Trophoblast cell (in vitro differentiated cells and primary cell): Measurements from ENCODE around the gene HNRNPA2B1.
"Not testable (repeated sequence)": the region's sequence is repeated elsewhere in the genome, so short reads cannot be mapped to it uniquely, and the experiment has no call there.

ENCODE experiments used
- DNase-seq, 2 donors: peaks; one replicate each; pipeline ENCODE4 v3.0.0-alpha.2; 2016
- H2AFZ ChIP-seq: 2 replicates; pipeline ENCODE4 v1.6.1; 2013; ENCODE audit warnings: low read length, moderate library complexity, mild to moderate bottlenecking; ENCODE audit not compliant: insufficient read depth, poor library complexity
- H2AK5ac ChIP-seq: 2 replicates; pipeline ENCODE4 v1.6.1; 2013; ENCODE audit warnings: mild to moderate bottlenecking, low read length
- H2BK120ac ChIP-seq: 2 replicates; pipeline ENCODE4 v1.6.1; 2013; ENCODE audit warnings: low read length, mild to moderate bottlenecking, moderate library complexity; ENCODE audit not compliant: insufficient read depth, poor library complexity
- H2BK12ac ChIP-seq: 2 replicates; pipeline ENCODE4 v1.6.1; 2013; ENCODE audit warnings: mild to moderate bottlenecking, low read length, moderate library complexity
- H2BK5ac ChIP-seq: 2 replicates; pipeline ENCODE4 v1.6.1; 2013; ENCODE audit warnings: low read length, low read depth, moderate library complexity, mild to moderate bottlenecking; ENCODE audit not compliant: poor library complexity
- H3K14ac ChIP-seq: 2 replicates; pipeline ENCODE4 v1.6.1; 2013; ENCODE audit warnings: mild to moderate bottlenecking, low read length
- H3K18ac ChIP-seq: 2 replicates; pipeline ENCODE4 v1.6.1; 2013; ENCODE audit warnings: mild to moderate bottlenecking, low read length
- H3K23ac ChIP-seq: 2 replicates; pipeline ENCODE4 v1.6.1; 2013; ENCODE audit warnings: low read length
- H3K27ac ChIP-seq: 2 replicates; pipeline ENCODE4 v1.5.1; 2013; ENCODE audit warnings: low read depth, mild to moderate bottlenecking, inconsistent platforms, low read length, moderate library complexity
- H3K27me3 ChIP-seq: 2 replicates; pipeline ENCODE4 v1.6.1; 2013; ENCODE audit warnings: inconsistent platforms, mild to moderate bottlenecking, low read length, moderate library complexity; ENCODE audit not compliant: insufficient read depth
- H3K36me3 ChIP-seq, 2 experiments: 1 replicate in 1 of 2; 2 replicates in 1 of 2; pipeline ENCODE4 v1.6.1; 2013; ENCODE audit warnings: low read length in 2 of 2, mild to moderate bottlenecking in 2 of 2, moderate library complexity in 1 of 2; ENCODE audit not compliant: insufficient read depth in 2 of 2, control insufficient read depth in 1 of 2
- H3K4ac ChIP-seq: 2 replicates; pipeline ENCODE4 v1.6.1; 2013; ENCODE audit warnings: low read depth, mild to moderate bottlenecking, low read length, moderate library complexity
- H3K4me1 ChIP-seq, 2 experiments: 1 replicate in 1 of 2; 2 replicates in 1 of 2; pipeline ENCODE4 v1.6.1; 2013; ENCODE audit warnings: low read length in 2 of 2, mild to moderate bottlenecking in 2 of 2, moderate library complexity in 1 of 2; ENCODE audit not compliant: insufficient read depth in 2 of 2, control insufficient read depth in 1 of 2
- H3K4me2 ChIP-seq: 2 replicates; pipeline ENCODE4 v1.6.1; 2013; ENCODE audit warnings: inconsistent platforms, mild to moderate bottlenecking, low read length, moderate library complexity
- H3K4me3 ChIP-seq: 2 replicates; pipeline ENCODE4 v1.5.1; 2013; ENCODE audit warnings: mild to moderate bottlenecking, low read depth, low read length, inconsistent platforms
- H3K79me1 ChIP-seq: one replicate; pipeline ENCODE4 v1.6.1; 2013; ENCODE audit warnings: low read length
- H3K79me2 ChIP-seq: 2 replicates; pipeline ENCODE4 v1.6.1; 2013; ENCODE audit warnings: low read length, mild to moderate bottlenecking; ENCODE audit not compliant: control insufficient read depth, insufficient read depth, poor library complexity
- H3K9ac ChIP-seq: 2 replicates; pipeline ENCODE4 v1.6.1; 2013; ENCODE audit warnings: mild to moderate bottlenecking, low read length
- H3K9me3 ChIP-seq: 2 replicates; pipeline ENCODE4 v1.6.1; 2013; ENCODE audit warnings: low read depth, mild to moderate bottlenecking, control low read depth, inconsistent platforms, low read length; ENCODE audit not compliant: insufficient read depth
- H4K12ac ChIP-seq: 2 replicates; pipeline ENCODE4 v1.6.1; 2013; ENCODE audit warnings: low read depth, mild to moderate bottlenecking, low read length, moderate library complexity
- H4K8ac ChIP-seq: 2 replicates; pipeline ENCODE4 v1.6.1; 2013; ENCODE audit warnings: low read depth, mild to moderate bottlenecking, low read length, moderate library complexity
- H4K91ac ChIP-seq: one replicate; pipeline ENCODE4 v1.6.1; 2013; ENCODE audit warnings: low read depth, mild to moderate bottlenecking, low read length, moderate library complexity
- WGBS: extraction: QIAGEN DNeasy Blood & Tissue Kit; methylation state at CpG from one replicate; pipeline ENCODE4 v1.1.7; 2013; ENCODE audit warnings: missing lambda C conversion rate; ENCODE audit not compliant: insufficient read length, insufficient coverage; ENCODE audit errors: extremely low coverage; 5-methylcytosine and 5-hydroxymethylcytosine counted together

Gene HNRNPA2B1

GRCh38 chr7:26151096-26151495 lies 49.5 kb downstream of the HNRNPA2B1 start:
- Histone ChIP-seq H3K23ac (no peak overlapping the region), H3K79me2 (no peaks in the 10 kb centered on the region), H4K8ac (no peak overlapping the region), H3K18ac (no peak overlapping the region), H3K4ac (no peak overlapping the region), H3K14ac (no peak overlapping the region), H4K12ac (no peak overlapping the region), H3K4me1 (peaks cover 13 to 25% of the 10 kb centered on the region in 2 experiments), H3K27me3 (peaks cover 5% of the 10 kb centered on the region), H2BK12ac (no peak overlapping the region), H2BK5ac (no peak overlapping the region), H4K91ac (no peak overlapping the region), H3K9me3 (peaks cover 6% of the 10 kb centered on the region), H2AK5ac (no peak overlapping the region), H3K27ac (no peak overlapping the region), H3K9ac (no peak overlapping the region), H3K4me2 (no peak overlapping the region), H2AFZ (no peak overlapping the region), H3K36me3 (no peaks in the 10 kb centered on the region), H3K79me1 (peaks cover 11% of the 10 kb centered on the region), H2BK120ac (no peak overlapping the region), H3K4me3 (no peak overlapping the region)
- DNase-seq, result no peak
- WGBS, result no CpG with 5 or more reads among the region's 5 CpGs

GRCh38 chr7:26149391-26149977 lies 51.1 kb downstream of the HNRNPA2B1 start:
- Histone ChIP-seq H3K9me3 (peaks cover 6% of the 10 kb centered on the region), H2BK120ac (no peak overlapping the region), H2AFZ (no peak overlapping the region), H3K27ac (no peak overlapping the region), H3K14ac (no peak overlapping the region), H3K36me3 (no peaks in the 10 kb centered on the region), H3K18ac (no peak overlapping the region), H2BK12ac (no peak overlapping the region), H3K4me3 (no peak overlapping the region), H3K9ac (no peak overlapping the region), H3K27me3 (peaks cover 5% of the 10 kb centered on the region), H3K23ac (no peak overlapping the region), H4K8ac (no peak overlapping the region), H3K4ac (no peak overlapping the region), H2BK5ac (no peak overlapping the region), H4K91ac (no peak overlapping the region), H2AK5ac (no peak overlapping the region), H3K79me2 (no peaks in the 10 kb centered on the region), H3K79me1 (peaks cover 11% of the 10 kb centered on the region), H4K12ac (no peak overlapping the region), H3K4me2 (no peak overlapping the region), H3K4me1 (peaks cover 6 to 16% of the 10 kb centered on the region in 2 experiments)
- DNase-seq, result no peak
- WGBS, result no CpG with 5 or more reads among the region's 1 CpG

GRCh38 chr7:26148307-26148700 lies 52.2 kb downstream of the HNRNPA2B1 start:
- not testable (repeated sequence) for H3K36me3 ChIP-seq, H2AFZ ChIP-seq, H3K79me1 ChIP-seq, H2BK120ac ChIP-seq, H2BK12ac ChIP-seq, H2AK5ac ChIP-seq, H3K4me2 ChIP-seq, H4K91ac ChIP-seq, H3K14ac ChIP-seq, H3K79me2 ChIP-seq, H3K4me3 ChIP-seq, H3K9ac ChIP-seq, DNase-seq, H3K27me3 ChIP-seq, H3K4me1 ChIP-seq, H4K8ac ChIP-seq, H3K23ac ChIP-seq, H3K9me3 ChIP-seq, H3K18ac ChIP-seq, H3K4ac ChIP-seq, H3K27ac ChIP-seq, H2BK5ac ChIP-seq, H4K12ac ChIP-seq
- no CpG with 5 or more reads among the region's 29 CpGs for WGBS

- H3K36me3 ChIP-seq, H3K18ac ChIP-seq, H3K79me1 ChIP-seq, H2BK5ac ChIP-seq, DNase-seq, H2AK5ac ChIP-seq, H4K12ac ChIP-seq, H3K4me2 ChIP-seq, H3K23ac ChIP-seq, H4K8ac ChIP-seq, H3K9ac ChIP-seq, H2BK120ac ChIP-seq, H3K79me2 ChIP-seq, H3K14ac ChIP-seq, H2AFZ ChIP-seq, H3K27ac ChIP-seq, H3K4me3 ChIP-seq, H2BK12ac ChIP-seq, H4K91ac ChIP-seq, H3K27me3 ChIP-seq, H3K9me3 ChIP-seq, H3K4me1 ChIP-seq, H3K4ac ChIP-seq: not testable (repeated sequence)
- no CpG with 5 or more reads among the region's 43 CpGs for WGBS
These were observed 52.8 kb downstream of the HNRNPA2B1 start for GRCh38 chr7:26147646-26148306.
